Osteoblast (primary cell): ENCODE data around the gene TOMM22. TPM values are rescaled to one million over a fixed set of nuclear protein-coding genes. Genes with fewer than 3 reads are reported as not detected.
A peak's percentile ranks its signal among the peaks of the same experiment; 100 is the strongest.

Source experiments
- DNase-seq: peaks from one replicate; pipeline ENCODE4 v3.0.0; 2011; ENCODE audit warnings: low spot score, mixed read lengths; ENCODE audit not compliant: insufficient read length; ENCODE audit errors: missing footprints
- H2AFZ ChIP-seq: 2 replicates; pipeline ENCODE4 v1.6.0; 2011; ENCODE audit warnings: mild to moderate bottlenecking, low read length
- H3K27ac ChIP-seq: 2 replicates; pipeline ENCODE4 v1.5.1; 2011; ENCODE audit warnings: mild to moderate bottlenecking, low read depth, low read length, moderate library complexity
- H3K27me3 ChIP-seq: 2 replicates; pipeline ENCODE4 v1.6.0; 2012; ENCODE audit warnings: mild to moderate bottlenecking, control low read depth, inconsistent platforms, low read length, moderate library complexity; ENCODE audit not compliant: insufficient read depth
- H3K36me3 ChIP-seq: 2 replicates; pipeline ENCODE4 v1.5.1; 2011; ENCODE audit warnings: mild to moderate bottlenecking, low read length, control low read depth, moderate library complexity; ENCODE audit not compliant: insufficient read depth
- H3K4me1 ChIP-seq: 2 replicates; pipeline ENCODE4 v1.5.1; 2011; ENCODE audit warnings: mild to moderate bottlenecking, low read length, control low read depth, moderate library complexity; ENCODE audit not compliant: insufficient read depth
- H3K4me2 ChIP-seq: 2 replicates; pipeline ENCODE4 v1.6.0; 2011; ENCODE audit warnings: mild to moderate bottlenecking, low read length; ENCODE audit not compliant: insufficient read depth
- H3K4me3 ChIP-seq: fragments of 200-600 bp; sonication (generic); 3 replicates; pipeline ENCODE4 v1.5.1; 2012; ENCODE audit warnings: mild to moderate bottlenecking, low read length, inconsistent platforms; ENCODE audit not compliant: insufficient read depth
- H3K79me2 ChIP-seq: 2 replicates; pipeline ENCODE4 v1.6.0; 2012; ENCODE audit warnings: mild to moderate bottlenecking, low read length, control low read depth, inconsistent platforms; ENCODE audit not compliant: insufficient read depth
- H3K9me3 ChIP-seq: 2 replicates; pipeline ENCODE4 v1.5.1; 2011; ENCODE audit warnings: low read depth, low read length, control low read depth
- H4K20me1 ChIP-seq: 2 replicates; pipeline ENCODE4 v1.6.0; 2012; ENCODE audit warnings: mild to moderate bottlenecking, low read length, control low read depth; ENCODE audit not compliant: insufficient read depth
- total RNA-seq: library from RNA; depleted of rRNA; stranded (reverse); fragments of >200 nt; gene quantifications from 2 replicates; pipeline ENCODE4 v1.2.3, GENCODE V29; 2012
- TF ChIP-seq, protein P1 (sequence below): IDR thresholded peaks from 2 replicates; pipeline ENCODE4 v1.5.1; 2011; ENCODE audit warnings: mild to moderate bottlenecking, low read depth, low read length, moderate library complexity; ENCODE audit errors: extremely low read depth

TOMM22 gene
- total RNA-seq, 1 donor = 60.4 TPM

DNA sequence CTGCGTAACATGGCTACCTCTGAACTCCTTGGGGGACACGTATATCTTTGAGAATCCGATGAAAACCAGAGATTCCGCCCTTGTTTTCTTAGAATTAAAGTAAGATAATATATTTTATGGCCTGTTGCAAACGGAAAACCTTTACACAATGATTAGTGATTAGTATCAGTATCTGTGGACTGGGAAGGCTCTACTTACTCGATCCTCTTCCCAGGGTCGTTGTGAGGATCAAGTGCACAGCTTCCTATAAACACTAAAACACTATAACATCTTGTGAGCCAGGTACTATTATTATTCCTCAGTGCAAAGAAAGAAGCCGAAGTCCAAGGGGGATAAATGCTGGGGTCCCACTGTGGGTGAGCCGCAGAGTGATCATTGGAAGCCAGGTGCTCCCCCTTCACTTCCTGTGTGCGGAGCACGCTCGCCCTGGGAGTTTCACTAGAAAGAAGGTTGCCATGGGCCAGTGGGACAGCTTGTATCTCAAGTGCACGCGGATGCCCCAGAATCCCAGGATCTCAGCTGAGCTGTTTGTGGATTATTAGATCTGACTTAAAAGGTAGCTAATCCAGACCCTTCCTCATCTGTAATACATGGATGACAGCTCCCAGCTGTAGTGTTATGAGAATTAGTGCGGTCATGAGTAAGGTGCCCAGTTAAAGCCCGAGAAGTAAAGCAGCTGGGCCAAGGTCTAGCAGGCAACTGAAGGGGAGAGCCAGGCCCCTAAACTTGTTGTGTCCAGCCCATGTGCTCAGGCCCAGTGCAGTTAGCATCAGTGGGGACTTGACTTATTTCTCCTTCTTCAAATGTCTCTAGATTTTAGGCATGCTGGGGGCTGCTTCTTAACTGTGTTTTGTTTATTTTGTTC, 24.5 kb upstream of the TOMM22 start:
- Histone ChIP-seq H3K4me3 (peak overlapping the region; percentile 92), H3K4me1 (peaks cover 17% of the 10 kb centered on the region), H3K27ac (peak overlapping the region; percentile 100), H3K4me2 (peak overlapping the region; percentile 88), H3K36me3 (peaks cover 3% of the 10 kb centered on the region), H4K20me1 (no peaks in the 10 kb centered on the region), H2AFZ (peak overlapping the region; percentile 100), H3K9me3 (no peaks in the 10 kb centered on the region), H3K79me2 (peaks cover 14% of the 10 kb centered on the region), H3K27me3 (no peaks in the 10 kb centered on the region)
- TF ChIP-seq, protein P1, sequence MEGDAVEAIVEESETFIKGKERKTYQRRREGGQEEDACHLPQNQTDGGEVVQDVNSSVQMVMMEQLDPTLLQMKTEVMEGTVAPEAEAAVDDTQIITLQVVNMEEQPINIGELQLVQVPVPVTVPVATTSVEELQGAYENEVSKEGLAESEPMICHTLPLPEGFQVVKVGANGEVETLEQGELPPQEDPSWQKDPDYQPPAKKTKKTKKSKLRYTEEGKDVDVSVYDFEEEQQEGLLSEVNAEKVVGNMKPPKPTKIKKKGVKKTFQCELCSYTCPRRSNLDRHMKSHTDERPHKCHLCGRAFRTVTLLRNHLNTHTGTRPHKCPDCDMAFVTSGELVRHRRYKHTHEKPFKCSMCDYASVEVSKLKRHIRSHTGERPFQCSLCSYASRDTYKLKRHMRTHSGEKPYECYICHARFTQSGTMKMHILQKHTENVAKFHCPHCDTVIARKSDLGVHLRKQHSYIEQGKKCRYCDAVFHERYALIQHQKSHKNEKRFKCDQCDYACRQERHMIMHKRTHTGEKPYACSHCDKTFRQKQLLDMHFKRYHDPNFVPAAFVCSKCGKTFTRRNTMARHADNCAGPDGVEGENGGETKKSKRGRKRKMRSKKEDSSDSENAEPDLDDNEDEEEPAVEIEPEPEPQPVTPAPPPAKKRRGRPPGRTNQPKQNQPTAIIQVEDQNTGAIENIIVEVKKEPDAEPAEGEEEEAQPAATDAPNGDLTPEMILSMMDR = no peak
- DNase-seq = peak; percentile 58

DNA sequence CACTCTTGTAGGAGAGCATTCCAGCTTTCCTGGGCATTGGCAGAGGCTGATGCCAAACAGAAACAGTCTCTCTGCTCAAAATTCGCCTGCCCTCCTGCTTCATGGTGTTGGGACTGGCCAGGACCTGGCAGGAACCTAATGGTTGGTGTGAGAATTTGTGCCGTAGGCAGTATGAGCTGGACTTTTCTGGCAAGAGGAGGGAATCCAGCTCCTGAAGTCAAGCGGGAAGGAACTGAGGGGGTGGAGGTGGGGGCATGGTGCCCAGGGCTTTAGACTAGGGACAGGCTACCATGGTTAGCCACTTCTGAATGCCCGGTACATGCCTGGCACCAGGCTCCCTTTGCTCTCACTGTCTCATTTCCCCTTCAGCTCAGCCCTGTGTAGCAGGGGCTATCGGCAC, 6.9 kb upstream of the TOMM22 start:
- DNase-seq = no peak
- Histone ChIP-seq H4K20me1 (no peaks in the 10 kb centered on the region), H3K79me2 (no peaks in the 10 kb centered on the region), H3K27ac (no peak overlapping the region), H2AFZ (no peak overlapping the region), H3K9me3 (no peaks in the 10 kb centered on the region), H3K4me3 (no peak overlapping the region), H3K4me1 (peaks cover 3% of the 10 kb centered on the region), H3K27me3 (no peaks in the 10 kb centered on the region), H3K36me3 (peaks cover 15% of the 10 kb centered on the region), H3K4me2 (no peak overlapping the region)
- TF ChIP-seq, protein P1 = no peak

DNA sequence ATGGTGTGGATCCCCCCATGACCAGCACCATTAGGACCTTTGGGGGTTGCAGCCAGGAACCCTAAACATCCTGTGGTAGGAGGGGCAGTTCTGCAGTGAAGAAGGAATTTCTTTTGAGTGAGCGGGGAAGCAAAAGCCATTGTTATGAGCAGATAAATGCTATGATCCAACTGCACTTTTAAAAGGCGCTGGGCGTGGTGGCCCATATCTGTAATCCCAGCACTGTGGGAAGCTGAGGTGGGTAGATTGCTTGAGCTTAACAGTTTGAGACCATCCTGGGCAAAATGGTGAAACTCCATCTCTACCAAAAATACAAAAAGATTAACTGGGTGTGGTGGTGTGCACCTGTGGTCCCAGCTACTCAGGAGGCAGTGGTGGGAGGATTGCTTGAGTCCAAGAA, 5.9 kb upstream of the TOMM22 start:
- H4K20me1 ChIP-seq = no peaks in the 10 kb centered on the region
- peaks cover 15% of the 10 kb centered on the region for H3K36me3 ChIP-seq
- H3K27ac ChIP-seq = no peak overlapping the region
- no peaks in the 10 kb centered on the region for H3K9me3 ChIP-seq
- H3K79me2 ChIP-seq = no peaks in the 10 kb centered on the region
- DNase-seq = no peak
- TF ChIP-seq, protein P1 = no peak
- H3K4me3 ChIP-seq = no peak overlapping the region
- no peaks in the 10 kb centered on the region for H3K27me3 ChIP-seq
- no peak overlapping the region for H3K4me2 ChIP-seq
- H2AFZ ChIP-seq = no peak overlapping the region
- peaks cover 3% of the 10 kb centered on the region for H3K4me1 ChIP-seq

DNA sequence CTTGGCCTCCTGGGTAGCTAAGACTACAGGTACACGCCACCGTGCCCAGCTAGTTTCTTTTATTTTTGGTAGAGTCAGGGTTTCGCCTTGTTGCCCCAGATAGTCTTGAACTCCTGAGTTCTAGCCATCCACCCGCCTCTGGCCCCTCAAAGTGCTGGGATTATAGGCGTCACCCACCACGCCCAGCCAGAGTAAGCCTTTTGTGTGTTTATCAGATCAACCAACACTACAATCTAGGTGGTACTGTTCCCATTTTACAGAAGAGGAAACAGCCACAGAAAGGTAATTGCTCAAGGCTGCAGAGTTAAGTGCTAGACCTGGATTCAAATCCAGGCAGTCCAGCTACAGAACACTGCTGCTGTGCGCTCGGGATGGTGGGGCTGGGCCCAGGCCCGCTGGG, 3.1 kb downstream of the TOMM22 start:
- Histone ChIP-seq H3K4me3 (no peak overlapping the region), H3K4me1 (peaks cover 10% of the 10 kb centered on the region), H2AFZ (no peak overlapping the region), H3K4me2 (no peak overlapping the region), H3K36me3 (peaks cover 57% of the 10 kb centered on the region), H3K27me3 (no peaks in the 10 kb centered on the region), H3K9me3 (no peaks in the 10 kb centered on the region), H3K79me2 (peaks cover 37% of the 10 kb centered on the region), H4K20me1 (peaks cover 9% of the 10 kb centered on the region), H3K27ac (no peak overlapping the region)
- no peak for DNase-seq
- TF ChIP-seq, protein P1 = no peak
